ENCODE results near the gene AKAP13. TPM values are rescaled to one million over a fixed set of nuclear protein-coding genes. Genes with fewer than 3 reads are reported as not detected.

Gene AKAP13
- total RNA-seq, 6 donors from 2014 or later: 329 to 1,278 (median 748) TPM

DNA sequence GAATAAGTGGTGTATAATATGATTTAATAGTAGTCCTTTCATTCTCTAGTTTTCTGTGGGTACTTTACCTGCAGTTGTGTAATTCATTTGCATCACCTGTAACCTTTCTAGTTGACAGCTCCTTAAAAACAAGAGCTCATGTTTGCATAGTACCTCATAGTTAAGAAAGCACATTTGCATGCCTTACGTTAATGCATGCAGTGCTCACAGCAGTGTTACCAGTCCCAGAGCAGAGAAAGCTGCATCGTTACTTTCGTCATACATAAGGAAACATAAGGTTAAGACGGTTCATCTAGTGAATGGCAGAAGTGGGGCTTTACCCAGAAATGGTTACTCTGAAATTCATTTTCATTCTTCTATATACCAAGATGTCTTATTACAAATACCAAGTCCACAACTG lies 111.3 kb downstream of the AKAP13 start:
- H3K36me3 ChIP-seq: peaks cover 0 to 7% (median 0%) of the 10 kb centered on the region in 4 donors
- no peak overlapping the region for H3K27ac ChIP-seq
- H3K4me3 ChIP-seq: no peak overlapping the region
- H3K9me3 ChIP-seq: no peaks in the 10 kb centered on the region
- H3K27me3 ChIP-seq: no peaks in the 10 kb centered on the region
- TF ChIP-seq, protein P1, sequence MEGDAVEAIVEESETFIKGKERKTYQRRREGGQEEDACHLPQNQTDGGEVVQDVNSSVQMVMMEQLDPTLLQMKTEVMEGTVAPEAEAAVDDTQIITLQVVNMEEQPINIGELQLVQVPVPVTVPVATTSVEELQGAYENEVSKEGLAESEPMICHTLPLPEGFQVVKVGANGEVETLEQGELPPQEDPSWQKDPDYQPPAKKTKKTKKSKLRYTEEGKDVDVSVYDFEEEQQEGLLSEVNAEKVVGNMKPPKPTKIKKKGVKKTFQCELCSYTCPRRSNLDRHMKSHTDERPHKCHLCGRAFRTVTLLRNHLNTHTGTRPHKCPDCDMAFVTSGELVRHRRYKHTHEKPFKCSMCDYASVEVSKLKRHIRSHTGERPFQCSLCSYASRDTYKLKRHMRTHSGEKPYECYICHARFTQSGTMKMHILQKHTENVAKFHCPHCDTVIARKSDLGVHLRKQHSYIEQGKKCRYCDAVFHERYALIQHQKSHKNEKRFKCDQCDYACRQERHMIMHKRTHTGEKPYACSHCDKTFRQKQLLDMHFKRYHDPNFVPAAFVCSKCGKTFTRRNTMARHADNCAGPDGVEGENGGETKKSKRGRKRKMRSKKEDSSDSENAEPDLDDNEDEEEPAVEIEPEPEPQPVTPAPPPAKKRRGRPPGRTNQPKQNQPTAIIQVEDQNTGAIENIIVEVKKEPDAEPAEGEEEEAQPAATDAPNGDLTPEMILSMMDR (IDR thresholded peaks at IDR 0.05): no peak
- H3K4me1 ChIP-seq: peaks cover 16 to 53% (median 31%) of the 10 kb centered on the region in 4 donors
- ATAC-seq (ENCODE audit: low FRiP score in 2 of 2): no peak
- 63 to 91% methylated on average over 4 of the region's 4 CpGs for WGBS, 2 donors
- DNase-seq: no peak

DNA sequence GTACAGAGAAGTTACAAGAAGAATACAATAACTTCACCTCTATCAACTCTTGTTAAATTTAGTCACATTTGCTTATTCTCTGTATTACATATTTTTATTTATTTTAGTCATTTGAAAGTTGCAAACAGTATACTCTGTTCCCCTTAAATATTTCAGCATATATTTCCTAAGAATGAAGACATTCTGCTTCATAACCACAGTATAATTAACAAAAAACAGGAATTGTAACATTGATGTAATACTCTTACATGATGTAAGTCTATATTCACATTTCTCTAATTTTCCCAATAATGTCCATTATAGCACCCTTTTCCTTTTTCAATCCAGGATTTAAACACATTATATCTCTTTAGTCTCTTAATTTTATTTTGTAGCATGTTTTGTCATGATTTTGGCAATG lies 112.0 kb downstream of the AKAP13 start:
- Histone ChIP-seq H3K4me1 (peaks cover 20 to 49% (median 35%) of the 10 kb centered on the region in 4 donors), H3K36me3 (peaks cover 0 to 5% (median 0%) of the 10 kb centered on the region in 4 donors), H3K27ac (no peak overlapping the region), H3K4me3 (no peak overlapping the region), H3K27me3 (no peaks in the 10 kb centered on the region), H3K9me3 (no peaks in the 10 kb centered on the region)
- TF ChIP-seq EP300 (IDR thresholded peaks at IDR 0.05): no peak
- TF ChIP-seq POLR2AphosphoS5 (IDR thresholded peaks at IDR 0.05): no peak
- TF ChIP-seq, protein P1 (IDR thresholded peaks at IDR 0.05): no peak
- TF ChIP-seq POLR2A (IDR thresholded peaks at IDR 0.05): no peak
- DNase-seq (no peak), ATAC-seq (ENCODE audit: low FRiP score in 2 of 2) (no peak)

DNA sequence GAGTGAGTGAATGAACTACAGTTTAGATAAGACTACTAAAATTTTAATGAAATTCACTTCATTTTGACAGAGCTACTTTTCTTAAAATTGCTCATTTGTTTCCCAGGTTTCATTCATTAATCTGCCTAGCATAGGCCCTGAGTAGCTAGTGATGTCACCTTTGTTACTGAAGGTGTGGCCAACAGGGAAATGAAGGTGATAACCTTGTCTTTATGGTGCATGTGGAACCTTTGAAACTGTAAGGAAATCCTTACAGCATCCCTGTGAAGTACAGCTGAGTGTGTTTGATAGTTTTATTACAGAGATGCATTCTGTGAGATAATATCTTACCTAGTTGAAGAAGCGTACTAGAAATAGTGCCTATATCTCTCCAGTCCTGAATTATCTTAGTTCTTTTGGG lies 112.9 kb downstream of the AKAP13 start:
- H3K9me3 ChIP-seq: no peaks in the 10 kb centered on the region
- no peaks in the 10 kb centered on the region for H3K27me3 ChIP-seq
- no peak overlapping the region for H3K4me3 ChIP-seq
- peaks cover 20 to 49% (median 36%) of the 10 kb centered on the region in 4 donors for H3K4me1 ChIP-seq
- H3K36me3 ChIP-seq: no peaks in the 10 kb centered on the region
- ATAC-seq (ENCODE audit: low FRiP score in 2 of 2) (no peak), DNase-seq (no peak)
- TF ChIP-seq POLR2AphosphoS5 (IDR thresholded peaks at IDR 0.05) (no peak), POLR2A (IDR thresholded peaks at IDR 0.05) (no peak), EP300 (IDR thresholded peaks at IDR 0.05) (no peak)
- TF ChIP-seq, protein P1 (IDR thresholded peaks at IDR 0.05): no peak
- H3K27ac ChIP-seq: no peak overlapping the region
- 94 to 96% methylated on average over 1 of the region's 1 CpG for WGBS, 2 donors

DNA sequence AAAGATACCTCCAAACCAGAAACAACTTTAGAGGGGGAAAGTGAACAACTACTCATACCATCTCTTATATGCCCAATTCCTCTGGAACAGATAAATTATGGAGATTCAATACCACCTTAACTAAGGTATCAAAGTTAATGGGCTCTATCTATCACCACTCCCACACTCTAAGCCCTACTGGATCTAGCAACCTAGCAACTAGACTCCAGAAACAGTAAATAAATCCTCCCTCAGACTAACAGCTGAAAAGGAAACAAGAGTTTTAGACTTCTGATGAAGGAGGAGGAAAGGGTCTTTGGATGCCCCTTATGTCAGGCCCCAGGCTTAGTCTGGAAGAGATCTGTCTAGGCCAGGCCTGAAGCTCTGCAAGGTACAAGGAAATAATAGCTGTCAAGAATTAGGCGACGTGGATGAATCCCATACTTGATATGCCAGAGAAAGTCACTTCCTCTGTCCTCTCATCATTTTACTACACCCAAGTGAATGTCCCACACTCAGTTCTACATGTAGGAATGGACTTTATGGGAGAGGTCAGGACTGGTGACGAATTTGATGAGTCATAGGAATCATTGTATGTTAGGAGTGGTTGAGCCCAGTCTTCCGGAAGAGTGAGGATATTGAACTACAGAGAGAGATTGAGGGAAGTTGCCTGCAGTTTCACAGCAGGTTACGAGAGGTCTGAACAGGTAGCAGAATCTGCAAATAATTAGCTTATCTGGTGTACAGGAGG lies 113.8 kb downstream of the AKAP13 start:
- DNase-seq (no peak), ATAC-seq (ENCODE audit: low FRiP score in 2 of 2) (peak; percentile 70 to 93)
- H3K4me1 ChIP-seq: peaks cover 22 to 48% (median 39%) of the 10 kb centered on the region in 4 donors
- no peak overlapping the region for H3K4me3 ChIP-seq
- no peaks in the 10 kb centered on the region for H3K9me3 ChIP-seq
- peak overlapping the region in 2 of 4 donors; percentile 32 to 49 for H3K27ac ChIP-seq
- TF ChIP-seq POLR2AphosphoS5 (IDR thresholded peaks at IDR 0.05): peak in 1 of 2 donors; percentile 12
- TF ChIP-seq, protein P1 (IDR thresholded peaks at IDR 0.05): no peak
- H3K36me3 ChIP-seq: no peaks in the 10 kb centered on the region
- 55 to 76% methylated on average over 5 of the region's 5 CpGs for WGBS, 2 donors
- H3K27me3 ChIP-seq: no peaks in the 10 kb centered on the region

DNA sequence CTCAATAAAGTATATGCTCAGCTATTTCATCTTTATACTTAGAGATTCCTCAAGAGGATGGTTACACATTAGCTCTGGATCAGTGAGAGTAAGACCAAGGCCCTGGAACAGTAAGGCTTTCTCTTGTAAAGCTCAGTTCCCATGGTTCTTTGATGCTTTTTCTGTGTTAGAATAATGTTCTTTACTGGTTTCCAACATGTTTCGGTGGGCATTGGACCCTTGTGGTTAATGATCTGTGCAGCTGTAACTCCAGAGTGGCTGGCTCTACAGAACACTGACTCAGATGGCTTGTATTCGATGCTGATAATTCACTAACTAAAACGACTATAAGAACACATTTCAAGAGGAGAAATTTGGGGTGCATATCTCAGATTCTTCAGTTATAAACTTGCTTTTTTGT lies 114.7 kb downstream of the AKAP13 start:
- 70 to 80% methylated on average over 3 of the region's 3 CpGs for WGBS, 2 donors
- ATAC-seq (ENCODE audit: low FRiP score in 2 of 2) (no peak), DNase-seq (no peak)
- H3K4me3 ChIP-seq: no peak overlapping the region
- no peaks in the 10 kb centered on the region for H3K36me3 ChIP-seq
- no peak overlapping the region for H3K27ac ChIP-seq
- no peak for TF ChIP-seq POLR2AphosphoS5 (IDR thresholded peaks at IDR 0.05)
- TF ChIP-seq EP300 (IDR thresholded peaks at IDR 0.05): no peak
- no peak for TF ChIP-seq POLR2A (IDR thresholded peaks at IDR 0.05)
- TF ChIP-seq, protein P1 (IDR thresholded peaks at IDR 0.05): no peak
- H3K27me3 ChIP-seq: no peaks in the 10 kb centered on the region
- peaks cover 30 to 55% (median 47%) of the 10 kb centered on the region in 4 donors for H3K4me1 ChIP-seq
- no peaks in the 10 kb centered on the region for H3K9me3 ChIP-seq
